DND-41 (cell line): ENCODE results near the gene RIPK4.

Experiments
- CTCF ChIP-seq: IDR thresholded peaks from 2 replicates; pipeline ENCODE4 v1.5.1; 2012; ENCODE audit warnings: borderline replicate concordance, low read length, moderate library complexity, mild to moderate bottlenecking; ENCODE audit not compliant: poor library complexity, severe bottlenecking; ENCODE audit errors: extremely low read depth
- EZH2 ChIP-seq: IDR thresholded peaks from 3 replicates; pipeline ENCODE4 v1.6.1; 2012; ENCODE audit warnings: borderline replicate concordance, low read depth, mild to moderate bottlenecking, moderate library complexity, low read length, inconsistent platforms; ENCODE audit not compliant: severe bottlenecking

GRCh38 chr21:41759926-41760325, 6.9 kb downstream of the RIPK4 start:
- TF ChIP-seq CTCF = no peak
- TF ChIP-seq EZH2 = no peak
